ENCODE measurements around the gene PLCB1. TPM values are rescaled to one million over a fixed set of nuclear protein-coding genes. Genes with fewer than 3 reads are reported as not detected.

PLCB1 gene
- total RNA-seq, 1 experiment from 2014 or later: 14.9 TPM

- no peak for DNase-seq (ENCODE audit: low read depth, low spot score)
- in situ Hi-C loops (cut with HindIII; ENCODE audit: low pct_unique_long_range_greater_than_20kb, low sequenced_read_pairs): no loop called here
Measured at GRCh38 chr20:8855315-8855714, 723.2 kb downstream of the PLCB1 start.

GRCh38 chr20:8856668-8857067, 724.6 kb downstream of the PLCB1 start:
- in situ Hi-C loops (cut with HindIII; ENCODE audit: low pct_unique_long_range_greater_than_20kb, low sequenced_read_pairs): no loop called here
- no peak for DNase-seq (ENCODE audit: low read depth, low spot score)

DNA sequence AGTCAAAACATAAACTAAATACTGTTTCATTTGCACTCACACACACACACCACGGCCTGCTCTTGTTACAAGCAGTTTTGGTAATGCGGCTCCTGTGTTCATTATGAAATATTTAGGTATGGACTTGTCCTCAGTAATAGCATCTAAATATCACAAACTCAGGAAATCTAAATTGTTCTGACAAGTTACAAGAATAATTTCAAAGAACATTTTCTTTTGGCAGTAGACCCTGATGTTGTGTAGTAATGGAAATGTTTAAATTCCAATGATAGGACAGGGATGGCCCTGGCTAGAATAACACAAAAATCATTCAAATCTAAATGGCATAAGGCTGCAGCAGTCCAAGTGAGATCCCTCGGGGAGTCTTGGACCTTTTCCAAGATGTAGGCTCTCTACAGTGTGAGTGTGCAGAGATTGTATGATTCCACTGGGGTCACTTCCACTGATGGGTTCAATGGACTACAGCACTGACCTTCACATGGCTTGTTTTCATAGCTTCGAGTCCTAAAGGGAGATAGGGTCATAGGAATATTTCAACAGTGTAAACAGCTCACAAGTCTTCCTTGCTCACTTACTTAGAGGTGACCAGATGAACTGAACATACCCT, 726.2 kb downstream of the PLCB1 start:
- in situ Hi-C loops (cut with HindIII; ENCODE audit: low pct_unique_long_range_greater_than_20kb, low sequenced_read_pairs): no loop called here
- DNase-seq (ENCODE audit: low read depth, low spot score): no peak

DNA sequence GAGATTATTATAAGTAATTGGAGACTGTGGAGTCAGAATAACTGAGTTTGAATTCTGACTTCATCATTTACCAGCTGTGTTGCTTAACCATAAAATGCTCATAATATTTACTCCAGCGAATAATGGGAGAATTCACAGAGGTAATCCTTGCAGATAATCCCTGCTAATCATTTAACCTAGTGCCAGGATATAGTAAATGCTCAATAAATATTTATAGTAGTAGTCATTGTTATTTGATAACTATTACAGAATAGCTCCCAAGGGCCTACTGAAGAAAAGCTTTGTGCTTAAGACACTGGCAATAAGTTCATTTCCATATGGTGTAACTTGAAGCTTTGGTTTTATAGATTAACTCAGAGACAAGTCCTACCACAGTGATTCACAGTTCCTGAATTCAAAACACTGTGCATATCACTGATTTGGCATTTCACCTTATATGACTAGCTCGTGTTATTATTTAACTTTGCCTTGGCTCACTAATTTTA, 728.0 kb downstream of the PLCB1 start:
- in situ Hi-C loops (cut with HindIII; ENCODE audit: low pct_unique_long_range_greater_than_20kb, low sequenced_read_pairs): no loop called here
- DNase-seq (ENCODE audit: low read depth, low spot score): peak; percentile 9

- in situ Hi-C loops (cut with HindIII; ENCODE audit: low pct_unique_long_range_greater_than_20kb, low sequenced_read_pairs): no loop called here
- DNase-seq (ENCODE audit: low read depth, low spot score): no peak
Measured at GRCh38 chr20:8862092-8862491, 730.0 kb downstream of the PLCB1 start.

DNA sequence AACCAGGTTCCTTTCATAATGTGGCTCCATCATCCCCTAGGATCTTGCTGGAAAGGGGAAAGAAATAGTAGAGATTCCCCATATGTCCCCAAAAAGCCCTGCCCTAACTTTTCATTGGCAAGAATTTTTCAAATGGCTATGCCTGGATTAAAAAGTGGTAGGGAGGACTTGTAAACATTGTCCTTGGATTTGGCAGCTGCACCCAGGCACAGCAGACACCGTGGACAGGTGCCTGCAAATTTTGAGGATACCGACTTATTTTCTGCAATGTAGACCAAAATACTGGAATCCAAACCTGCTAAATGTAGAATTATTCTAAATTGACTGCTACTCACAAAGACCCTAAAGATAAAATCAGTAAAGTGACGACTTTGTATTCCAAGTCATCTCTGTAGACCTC, 733.6 kb downstream of the PLCB1 start:
- in situ Hi-C loops (cut with HindIII; ENCODE audit: low pct_unique_long_range_greater_than_20kb, low sequenced_read_pairs): no loop called here
- no peak for DNase-seq (ENCODE audit: low read depth, low spot score)

DNA sequence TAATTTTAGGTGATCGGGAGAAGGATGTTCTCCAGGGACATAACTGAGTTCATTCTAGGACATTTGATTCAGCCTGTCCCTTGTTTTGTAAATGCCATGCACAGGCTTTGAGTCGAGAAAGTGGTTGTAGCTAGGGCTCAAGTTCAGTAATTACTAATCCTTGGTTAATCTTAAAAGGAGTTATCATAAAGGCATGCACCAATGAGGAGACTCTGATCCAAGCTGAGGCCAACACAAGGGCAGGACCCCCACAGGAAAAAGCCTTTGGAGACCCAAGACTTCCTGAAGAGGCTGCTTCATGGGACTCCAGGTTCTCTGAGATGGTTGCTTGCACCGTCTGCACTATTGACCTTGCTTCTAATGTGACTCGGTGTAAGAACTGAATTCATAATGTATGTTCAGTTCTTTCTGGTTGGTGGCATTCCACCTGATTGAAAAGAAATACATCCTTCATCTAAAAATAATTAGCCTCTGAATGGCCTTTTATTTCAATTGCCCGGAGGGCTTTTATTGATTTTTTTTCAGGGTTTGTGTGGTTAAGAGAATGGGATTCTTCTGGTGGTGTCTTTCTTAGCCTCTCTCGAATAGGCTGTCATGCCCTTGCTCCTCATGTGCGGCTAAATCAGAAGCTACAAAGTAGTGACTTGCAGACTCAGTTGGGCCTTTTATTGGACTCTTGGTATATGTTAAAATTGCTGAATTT, 735.1 kb downstream of the PLCB1 start:
- in situ Hi-C loops (cut with HindIII; ENCODE audit: low pct_unique_long_range_greater_than_20kb, low sequenced_read_pairs): no loop called here

GRCh38 chr20:8870652-8871051, 738.6 kb downstream of the PLCB1 start:
- in situ Hi-C loops (cut with HindIII; ENCODE audit: low pct_unique_long_range_greater_than_20kb, low sequenced_read_pairs): no loop called here
- DNase-seq (ENCODE audit: low read depth, low spot score): no peak

More for the DNA sequence above, 735.1 kb downstream of the PLCB1 start:
- DNase-seq (ENCODE audit: low read depth, low spot score): peak; percentile 99

GRCh38 chr20:8874437-8874836, 742.4 kb downstream of the PLCB1 start:
- DNase-seq (ENCODE audit: low read depth, low spot score): no peak
- in situ Hi-C loops (cut with HindIII; ENCODE audit: low pct_unique_long_range_greater_than_20kb, low sequenced_read_pairs): no loop called here

DNA sequence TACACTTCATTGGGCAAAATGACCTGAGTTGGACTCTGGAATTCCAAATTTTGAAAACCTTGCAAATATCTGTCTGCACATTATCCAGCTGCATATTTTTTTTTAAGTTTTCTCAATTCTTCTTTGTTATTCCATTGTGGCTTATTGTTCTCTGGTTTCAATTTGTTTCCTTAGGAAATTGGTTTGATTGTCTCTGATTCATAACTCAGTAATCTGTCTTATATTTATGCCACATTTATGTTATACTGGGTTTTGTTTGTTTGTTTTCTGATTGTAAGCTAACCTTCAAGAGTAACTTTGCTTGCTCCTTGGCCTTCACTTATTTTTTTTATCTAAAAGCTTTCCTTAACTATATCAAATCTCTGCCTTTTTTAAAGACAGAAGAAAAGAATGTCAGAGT, 743.5 kb downstream of the PLCB1 start:
- in situ Hi-C loops (cut with HindIII; ENCODE audit: low pct_unique_long_range_greater_than_20kb, low sequenced_read_pairs): no loop called here
- DNase-seq (ENCODE audit: low read depth, low spot score): no peak

DNA sequence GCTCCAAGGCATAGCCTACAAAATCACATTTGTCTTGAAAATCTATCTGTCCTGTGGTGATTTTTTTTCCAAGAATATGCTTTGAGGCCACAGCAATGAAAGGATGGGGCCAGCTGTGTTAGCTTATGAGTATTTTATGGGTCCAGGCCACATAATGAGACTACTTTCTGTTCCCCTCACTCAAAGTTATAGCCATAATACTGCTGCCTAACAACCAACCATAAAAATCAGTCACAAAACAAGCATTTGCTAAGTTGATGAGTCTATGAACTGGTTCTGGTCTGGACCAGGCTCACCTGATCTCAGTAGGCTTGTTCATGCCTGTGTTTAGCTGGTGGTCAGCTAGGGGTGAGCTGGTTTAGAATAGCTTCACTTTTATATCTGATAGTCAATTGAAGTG, 744.3 kb downstream of the PLCB1 start:
- no peak for DNase-seq (ENCODE audit: low read depth, low spot score)
- in situ Hi-C loops (cut with HindIII; ENCODE audit: low pct_unique_long_range_greater_than_20kb, low sequenced_read_pairs): no loop called here

DNA sequence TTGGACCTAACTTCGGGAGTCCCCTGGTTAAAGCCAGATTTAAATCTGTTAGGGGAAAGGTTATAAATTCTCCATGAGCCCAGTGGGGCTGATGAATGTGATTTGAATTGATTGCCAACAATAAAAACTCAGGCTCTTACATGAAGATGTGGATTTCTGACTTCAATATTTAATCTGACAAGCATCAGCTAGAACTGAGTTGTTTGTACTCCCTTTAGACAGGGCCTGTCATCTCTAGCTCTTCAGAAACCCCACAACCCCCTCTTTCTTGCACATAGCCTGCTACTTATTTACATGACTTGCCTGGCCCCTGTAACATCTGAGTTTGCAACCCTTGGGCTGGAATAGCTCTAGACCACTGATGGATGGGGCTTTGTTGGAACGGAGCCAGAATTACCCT, 745.2 kb downstream of the PLCB1 start:
- no peak for DNase-seq (ENCODE audit: low read depth, low spot score)
- in situ Hi-C loops (cut with HindIII; ENCODE audit: low pct_unique_long_range_greater_than_20kb, low sequenced_read_pairs): no loop called here

DNA sequence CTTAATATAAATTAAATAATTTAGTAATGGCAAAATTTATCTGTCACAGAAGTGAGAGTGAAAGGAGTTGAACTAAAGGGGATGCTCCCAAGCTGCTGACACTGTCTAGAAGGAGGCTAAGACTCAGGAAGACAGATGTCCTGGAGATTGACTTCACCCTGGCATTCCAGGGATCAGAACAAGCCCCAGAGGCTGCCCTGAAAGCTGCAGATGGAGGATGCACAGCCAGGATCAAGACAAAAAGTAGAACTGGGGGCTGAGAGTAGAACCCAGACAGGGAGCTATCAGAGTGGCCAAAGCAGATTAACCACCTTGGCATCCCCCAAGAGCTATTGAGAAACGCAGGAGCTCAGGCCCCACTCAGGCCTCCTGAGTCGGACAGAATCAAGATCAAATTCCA, 747.6 kb downstream of the PLCB1 start:
- in situ Hi-C loops (cut with HindIII; ENCODE audit: low pct_unique_long_range_greater_than_20kb, low sequenced_read_pairs): no loop called here
- no peak for DNase-seq (ENCODE audit: low read depth, low spot score)

GRCh38 chr20:8880085-8880853, 748.2 kb downstream of the PLCB1 start:
- in situ Hi-C loops (cut with HindIII; ENCODE audit: low pct_unique_long_range_greater_than_20kb, low sequenced_read_pairs): no loop called here
- DNase-seq (ENCODE audit: low read depth, low spot score): no peak

GRCh38 chr20:8891039-8891438, 759.0 kb downstream of the PLCB1 start:
- DNase-seq (ENCODE audit: low read depth, low spot score): no peak
- in situ Hi-C loops (cut with HindIII; ENCODE audit: low pct_unique_long_range_greater_than_20kb, low sequenced_read_pairs): no loop called here

GRCh38 chr20:8895472-8895871, 763.4 kb downstream of the PLCB1 start:
- DNase-seq (ENCODE audit: low read depth, low spot score): no peak
- in situ Hi-C loops (cut with HindIII; ENCODE audit: low pct_unique_long_range_greater_than_20kb, low sequenced_read_pairs): no loop called here

DNA sequence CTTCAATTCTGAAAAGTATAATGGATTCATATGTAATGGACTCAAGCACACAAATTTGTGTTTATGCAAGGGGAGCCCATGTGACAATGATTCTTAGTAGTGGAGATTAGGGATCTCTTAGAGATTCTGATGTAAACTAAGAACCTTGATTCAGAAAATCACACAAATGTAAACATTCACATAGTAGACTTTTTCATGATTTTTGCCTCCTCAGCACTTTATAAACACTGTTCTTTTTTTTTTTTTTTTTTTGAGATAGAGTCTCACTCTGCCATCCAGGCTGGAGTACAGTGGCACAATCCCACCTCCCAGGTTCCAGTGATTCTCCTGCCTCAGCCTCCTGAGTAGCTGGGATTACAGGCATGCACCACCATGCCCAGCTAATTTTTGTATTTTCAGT, 766.8 kb downstream of the PLCB1 start:
- in situ Hi-C loops (cut with HindIII; ENCODE audit: low pct_unique_long_range_greater_than_20kb, low sequenced_read_pairs): no loop called here
- no peak for DNase-seq (ENCODE audit: low read depth, low spot score)

DNA sequence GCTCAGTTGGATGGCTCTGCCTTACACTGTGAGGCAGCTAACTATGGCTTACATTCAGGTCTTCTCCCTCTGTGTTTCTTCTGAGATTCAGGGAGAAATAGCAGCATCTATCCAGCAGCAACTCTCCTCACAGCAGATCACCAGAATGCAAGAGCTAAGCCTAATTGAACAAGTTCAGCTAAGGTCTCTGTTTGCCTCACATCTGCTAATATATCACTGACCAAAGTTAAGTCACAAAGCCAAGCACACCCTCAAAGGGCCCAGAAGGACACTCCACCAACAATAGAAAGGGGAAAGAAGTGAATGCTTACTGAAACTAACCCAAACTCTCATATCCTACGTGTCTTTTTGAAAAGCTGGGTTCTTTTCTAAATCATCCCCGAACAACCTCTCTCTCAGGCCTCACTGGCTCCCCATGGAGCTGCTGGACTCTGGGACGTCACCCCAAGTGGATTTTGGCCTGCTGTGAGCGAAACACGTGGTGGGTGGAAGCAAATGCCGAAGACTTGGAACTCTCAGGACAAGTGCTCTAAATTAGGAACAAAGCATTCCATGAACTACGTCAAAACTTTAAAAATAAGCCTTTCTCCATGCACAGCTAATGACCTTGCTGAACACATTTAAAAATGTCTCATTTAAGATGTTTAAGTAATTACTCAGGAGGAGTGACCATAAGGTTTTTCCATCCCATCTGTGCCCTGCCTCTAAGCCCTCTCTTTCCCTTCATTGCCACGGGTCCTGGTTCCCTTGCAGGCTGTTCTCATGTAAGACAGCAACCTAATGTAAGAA, 769.4 kb downstream of the PLCB1 start:
- DNase-seq (ENCODE audit: low read depth, low spot score): no peak
- in situ Hi-C loops (cut with HindIII; ENCODE audit: low pct_unique_long_range_greater_than_20kb, low sequenced_read_pairs): no loop called here
